Erythroblast (primary cell): ENCODE data around the gene DDX31.
"Not testable (repeated sequence)": the region's sequence is repeated elsewhere in the genome, so short reads cannot be mapped to it uniquely, and the experiment has no call there.

Source experiments
- GATA1 ChIP-seq: IDR thresholded peaks from 2 replicates; pipeline ENCODE4 v1.6.1; 2011; ENCODE audit warnings: low read depth, mild to moderate bottlenecking, control low read depth, low read length, moderate library complexity
- POLR2A ChIP-seq: IDR thresholded peaks from 2 replicates; pipeline ENCODE4 v1.6.1; 2011; ENCODE audit warnings: mild to moderate bottlenecking, low read length

- not testable (repeated sequence) for TF ChIP-seq POLR2A, GATA1
These were observed 48.7 kb upstream of the DDX31 start for GRCh38 chr9:132718381-132718928.
